GM19468 (cell line): ENCODE results near the gene NOX4.
"Not testable (repeated sequence)": the region's sequence is repeated elsewhere in the genome, so short reads cannot be mapped to it uniquely, and the experiment has no call there.

Experiments used
- ATAC-seq: cut with Tn5 transposase; IDR thresholded peaks from one replicate; pipeline ENCODE4 v1.9.1; 2021; ENCODE audit warnings: mild to moderate bottlenecking, moderate library complexity, moderate number of reproducible peaks; ENCODE audit not compliant: unreplicated experiment; ENCODE audit errors: extremely low read depth

Gene NOX4

DNA sequence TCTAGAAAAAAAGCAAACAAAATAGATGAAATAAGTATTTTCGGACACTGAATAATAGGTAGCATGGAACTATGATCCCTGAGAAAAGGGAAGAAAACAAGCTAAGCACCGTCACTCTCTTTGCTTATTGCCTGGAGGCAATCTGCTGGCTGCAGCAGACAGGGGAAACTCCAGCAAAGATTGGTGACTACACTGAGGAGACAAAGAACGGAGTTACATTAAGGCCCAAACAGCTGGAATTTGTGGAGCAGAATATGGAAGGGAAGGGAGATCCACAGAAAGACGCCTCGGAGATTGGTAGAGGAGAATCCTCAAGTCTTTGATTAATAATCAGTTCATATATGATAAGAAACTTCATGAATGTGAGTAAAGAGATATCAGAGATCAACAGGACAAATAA lies 163.3 kb downstream of the NOX4 start:
- ATAC-seq = no peak

DNA sequence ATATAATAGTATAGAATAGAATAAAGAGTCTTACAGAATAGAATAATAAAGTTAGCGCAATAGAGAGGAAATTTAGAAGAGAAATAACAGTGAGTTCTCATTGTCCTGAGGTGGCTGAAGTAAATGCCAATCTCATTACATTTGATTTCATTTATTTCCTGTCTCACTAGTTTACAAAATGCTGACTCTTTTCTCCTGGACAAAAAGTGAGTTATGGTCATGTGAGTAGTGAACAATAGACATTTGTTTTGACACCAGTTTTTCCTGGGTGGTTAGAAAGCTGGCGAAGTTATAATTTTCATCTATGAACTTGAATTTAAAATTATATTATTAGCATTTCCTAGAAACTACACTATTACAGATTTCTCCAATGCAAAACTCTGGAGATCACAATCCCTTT lies 169.8 kb downstream of the NOX4 start:
- ATAC-seq = no peak

DNA sequence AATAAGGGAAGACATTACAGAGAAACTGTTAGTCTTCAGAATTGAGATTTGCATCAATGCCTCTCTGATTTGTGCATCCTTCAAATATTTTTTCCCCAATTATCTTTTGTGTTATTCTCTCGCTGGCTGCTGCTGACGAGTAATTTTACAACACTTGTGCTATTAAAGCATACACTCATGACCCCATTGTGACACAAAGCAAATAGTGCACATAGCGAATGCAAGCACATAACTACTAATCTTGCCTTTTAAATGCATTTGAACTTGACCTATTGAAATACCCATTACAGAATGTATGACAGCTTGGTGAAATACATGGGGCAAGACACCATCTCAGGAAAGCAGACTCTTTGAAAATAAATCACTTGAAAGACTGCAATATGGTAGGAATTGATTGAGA lies 180.6 kb downstream of the NOX4 start:
- ATAC-seq = not testable (repeated sequence)

GRCh38 chr11:89309321-89309985 lies 181.7 kb downstream of the NOX4 start:
- not testable (repeated sequence) for ATAC-seq

GRCh38 chr11:89308272-89308671 lies 182.9 kb downstream of the NOX4 start:
- ATAC-seq = not testable (repeated sequence)

DNA sequence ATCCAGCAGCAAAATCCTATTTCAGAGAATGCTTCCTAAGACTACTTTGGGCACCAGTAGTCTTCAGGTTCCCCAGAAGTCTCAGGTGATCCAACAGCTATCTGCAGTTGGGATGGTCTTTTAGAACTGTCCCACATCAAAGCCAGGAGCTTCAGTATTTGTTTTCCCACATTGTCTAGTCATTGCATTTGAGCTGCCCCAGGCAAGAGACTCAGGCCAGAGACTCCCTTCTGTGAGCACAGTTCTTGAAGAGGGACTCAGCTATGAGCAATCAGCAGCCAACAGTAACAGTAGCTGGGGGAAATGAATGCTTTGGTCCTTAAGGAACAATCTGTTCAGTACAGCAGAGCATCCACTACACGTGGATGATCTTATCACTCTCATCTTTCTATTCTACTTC lies 188.1 kb downstream of the NOX4 start:
- ATAC-seq = not testable (repeated sequence)

DNA sequence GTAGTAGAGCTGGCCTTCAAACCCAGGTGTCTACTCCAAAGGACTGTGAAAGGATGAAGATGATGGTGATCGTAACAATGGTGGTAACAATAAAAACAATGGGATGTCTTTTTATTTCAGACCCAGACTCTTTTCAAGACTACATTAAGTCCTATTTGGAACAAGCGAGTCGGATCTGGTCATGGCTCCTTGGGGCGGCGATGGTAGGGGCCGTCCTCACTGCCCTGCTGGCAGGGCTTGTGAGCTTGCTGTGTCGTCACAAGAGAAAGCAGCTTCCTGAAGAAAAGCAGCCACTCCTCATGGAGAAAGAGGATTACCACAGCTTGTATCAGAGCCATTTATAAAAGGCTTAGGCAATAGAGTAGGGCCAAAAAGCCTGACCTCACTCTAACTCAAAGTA lies 196.2 kb downstream of the NOX4 start:
- not testable (repeated sequence) for ATAC-seq

- ATAC-seq = no peak
These were observed 197.1 kb downstream of the NOX4 start for GRCh38 chr11:89293965-89294679.

DNA sequence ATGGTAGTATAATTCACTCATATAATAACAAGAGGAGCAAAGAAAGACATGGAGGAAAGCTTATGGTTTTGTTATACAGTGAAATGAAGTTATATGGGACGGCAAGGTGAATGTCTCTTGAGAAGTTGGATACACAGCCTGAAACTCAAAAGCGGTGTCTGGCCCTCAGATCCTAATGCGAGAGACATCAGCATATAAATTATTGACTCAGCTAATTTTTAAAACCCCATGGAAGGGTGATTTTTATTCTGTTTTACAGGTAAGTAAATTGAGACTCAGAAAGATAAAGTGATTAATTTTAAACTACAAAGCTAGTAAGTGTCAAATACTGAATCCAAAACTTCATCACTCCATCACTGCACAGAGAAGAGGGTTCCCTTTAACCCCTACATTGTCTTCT lies 203.2 kb downstream of the NOX4 start:
- not testable (repeated sequence) for ATAC-seq

DNA sequence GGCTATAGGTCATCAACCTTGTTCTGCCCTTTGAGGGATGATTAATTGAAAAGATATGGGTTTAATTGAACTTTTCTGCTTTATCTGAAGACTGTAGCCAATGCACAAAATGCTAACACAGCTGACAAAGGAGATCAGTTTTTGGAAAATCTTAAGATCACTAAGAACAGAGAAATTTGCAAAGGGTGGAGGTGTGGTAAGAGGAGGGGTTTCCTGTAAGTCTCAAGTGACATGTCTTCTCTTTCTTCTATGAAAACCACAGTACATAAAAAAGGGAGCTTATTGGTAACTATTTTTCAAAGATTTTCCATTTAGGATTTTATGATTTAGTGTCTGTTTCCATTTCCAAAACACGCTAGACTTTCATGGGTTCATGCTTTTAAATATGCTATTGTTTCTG lies 204.6 kb downstream of the NOX4 start:
- not testable (repeated sequence) for ATAC-seq

- ATAC-seq = not testable (repeated sequence)
These were observed 210.0 kb downstream of the NOX4 start for GRCh38 chr11:89281032-89281677.

DNA sequence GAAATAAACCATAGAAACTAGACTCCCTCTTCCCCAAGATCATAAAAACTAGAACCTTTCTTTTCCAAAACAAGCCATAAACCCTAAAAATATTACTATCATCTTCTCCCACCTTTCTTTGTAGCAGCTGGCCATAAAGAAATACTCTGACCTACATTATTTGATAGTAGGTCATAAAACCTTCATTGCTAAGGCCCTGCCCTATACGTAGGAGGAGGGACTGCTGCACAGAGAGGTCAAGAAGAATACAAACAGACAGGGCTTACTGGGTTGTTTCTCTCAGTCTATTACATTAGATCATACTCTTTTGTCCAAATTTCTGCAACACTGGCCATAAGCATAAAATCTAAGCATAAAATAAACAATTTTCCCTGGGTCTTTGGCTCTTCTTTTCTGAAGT lies 212.0 kb downstream of the NOX4 start:
- no peak for ATAC-seq

DNA sequence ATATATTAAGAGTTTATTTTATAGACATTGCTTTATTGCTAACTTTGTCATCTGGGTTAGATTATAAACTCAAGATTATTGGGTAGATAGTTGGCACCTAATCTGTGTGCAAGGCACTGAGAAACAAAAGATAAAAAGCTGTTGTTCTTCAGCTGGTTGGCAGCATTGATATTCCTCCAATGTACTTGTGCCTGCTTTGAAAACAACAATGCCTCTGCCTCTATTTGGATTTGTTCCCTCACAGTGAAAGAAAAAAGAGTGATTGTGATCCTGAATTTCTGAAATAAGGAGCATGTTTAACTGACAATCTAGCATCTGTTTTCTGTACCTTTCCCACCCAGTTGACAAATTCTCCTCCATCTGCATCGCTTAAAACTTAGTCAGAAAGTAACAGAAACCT lies 215.2 kb downstream of the NOX4 start:
- ATAC-seq = no peak
